ENCODE measurements around the gene PIN1. TPM values are rescaled to one million over a fixed set of nuclear protein-coding genes. Genes with fewer than 3 reads are reported as not detected.

The PIN1 gene
- total and polyA plus RNA-seq, 12 donors, result 28.5 to 177 (median 114) TPM

GRCh38 chr19:9871626-9872338, 36.7 kb downstream of the PIN1 start:
- no peak for DNase-seq
- no peak overlapping the region for H3K4me3 ChIP-seq
- intact Hi-C loops (cut with DNase I), result no loop called here

DNA sequence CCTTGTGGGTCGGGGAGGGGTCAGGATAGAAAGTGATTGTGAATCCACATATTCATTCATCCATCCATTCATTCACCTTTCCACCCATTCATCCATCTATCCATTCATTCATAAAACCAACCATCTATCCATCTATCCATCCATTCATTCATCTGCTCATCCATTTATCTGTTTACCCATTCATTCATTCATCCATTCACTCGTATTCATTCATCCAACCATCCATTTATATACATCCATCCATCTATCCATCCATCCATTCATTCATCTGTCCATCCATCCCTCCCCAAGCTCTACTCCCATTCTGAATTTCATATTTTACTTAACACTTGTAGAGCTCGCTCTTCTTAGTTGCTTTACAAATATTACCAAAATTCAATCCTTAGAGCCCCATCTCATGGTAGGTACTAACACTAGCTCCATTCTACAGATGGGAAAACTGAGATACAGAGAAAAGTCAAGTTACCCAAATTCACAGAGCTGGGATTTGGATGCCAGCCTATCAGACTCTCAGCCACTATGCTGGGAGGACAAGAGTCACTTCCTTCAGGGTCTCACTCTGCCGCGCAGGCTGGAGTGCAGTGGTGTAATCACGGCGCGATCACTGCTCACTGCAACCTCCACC, 37.6 kb downstream of the PIN1 start:
- no peak overlapping the region for H3K4me3 ChIP-seq
- intact Hi-C loops (cut with DNase I), result no loop called here
- DNase-seq, result no peak
- H3K9me3 ChIP-seq (replicated peaks in 1 of 3), result no peaks in the 10 kb centered on the region
- no peak overlapping the region for H3K27ac ChIP-seq
- WGBS, 4 donors, result 90 to 95% (median 92%) methylated on average over 8 of the region's 8 CpGs
- TF ChIP-seq, protein P1, sequence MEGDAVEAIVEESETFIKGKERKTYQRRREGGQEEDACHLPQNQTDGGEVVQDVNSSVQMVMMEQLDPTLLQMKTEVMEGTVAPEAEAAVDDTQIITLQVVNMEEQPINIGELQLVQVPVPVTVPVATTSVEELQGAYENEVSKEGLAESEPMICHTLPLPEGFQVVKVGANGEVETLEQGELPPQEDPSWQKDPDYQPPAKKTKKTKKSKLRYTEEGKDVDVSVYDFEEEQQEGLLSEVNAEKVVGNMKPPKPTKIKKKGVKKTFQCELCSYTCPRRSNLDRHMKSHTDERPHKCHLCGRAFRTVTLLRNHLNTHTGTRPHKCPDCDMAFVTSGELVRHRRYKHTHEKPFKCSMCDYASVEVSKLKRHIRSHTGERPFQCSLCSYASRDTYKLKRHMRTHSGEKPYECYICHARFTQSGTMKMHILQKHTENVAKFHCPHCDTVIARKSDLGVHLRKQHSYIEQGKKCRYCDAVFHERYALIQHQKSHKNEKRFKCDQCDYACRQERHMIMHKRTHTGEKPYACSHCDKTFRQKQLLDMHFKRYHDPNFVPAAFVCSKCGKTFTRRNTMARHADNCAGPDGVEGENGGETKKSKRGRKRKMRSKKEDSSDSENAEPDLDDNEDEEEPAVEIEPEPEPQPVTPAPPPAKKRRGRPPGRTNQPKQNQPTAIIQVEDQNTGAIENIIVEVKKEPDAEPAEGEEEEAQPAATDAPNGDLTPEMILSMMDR (IDR thresholded peaks at IDR 0.05), result no peak
- TF ChIP-seq POLR2A (IDR thresholded peaks at IDR 0.05), result no peak
- H3K4me1 ChIP-seq (replicated peaks in 1 of 2), result no peaks in the 10 kb centered on the region
- no peaks in the 10 kb centered on the region for H3K36me3 ChIP-seq (replicated peaks in 1 of 2)
- no peaks in the 10 kb centered on the region for H3K27me3 ChIP-seq

More at GRCh38 chr19:9871626-9872338, 36.7 kb downstream of the PIN1 start:
- no peak overlapping the region for H3K27ac ChIP-seq
- no peaks in the 10 kb centered on the region for H3K4me1 ChIP-seq (replicated peaks in 1 of 2)
- 76 to 82% (median 80%) methylated on average over 11 to 16 of the region's 16 CpGs for WGBS, 4 donors
- TF ChIP-seq, protein P1 (IDR thresholded peaks at IDR 0.05), result no peak
- TF ChIP-seq POLR2A (IDR thresholded peaks at IDR 0.05), result no peak
- H3K27me3 ChIP-seq, result no peaks in the 10 kb centered on the region
- no peaks in the 10 kb centered on the region for H3K9me3 ChIP-seq (replicated peaks in 1 of 3)
- no peaks in the 10 kb centered on the region for H3K36me3 ChIP-seq (replicated peaks in 1 of 2)

GRCh38 chr19:9875031-9875627, 40.0 kb downstream of the PIN1 start:
- intact Hi-C loops (cut with DNase I), result no loop called here
- no peaks in the 10 kb centered on the region for H3K4me1 ChIP-seq (replicated peaks in 1 of 2)
- no peak overlapping the region for H3K27ac ChIP-seq
- H3K27me3 ChIP-seq, result no peaks in the 10 kb centered on the region
- no peaks in the 10 kb centered on the region for H3K36me3 ChIP-seq (replicated peaks in 1 of 2)
- no peaks in the 10 kb centered on the region for H3K9me3 ChIP-seq (replicated peaks in 1 of 3)
- WGBS, 4 donors, result 69 to 71% (median 70%) methylated on average over 13 of the region's 13 CpGs
- DNase-seq, result no peak
- H3K4me3 ChIP-seq, result no peak overlapping the region
- TF ChIP-seq, protein P1 (IDR thresholded peaks at IDR 0.05), result no peak
- TF ChIP-seq POLR2A (IDR thresholded peaks at IDR 0.05), result no peak

GRCh38 chr19:9875796-9876195, 40.7 kb downstream of the PIN1 start:
- H3K4me3 ChIP-seq, result no peak overlapping the region
- no peaks in the 10 kb centered on the region for H3K4me1 ChIP-seq (replicated peaks in 1 of 2)
- TF ChIP-seq, protein P1 (IDR thresholded peaks at IDR 0.05), result no peak
- no peak for TF ChIP-seq POLR2A (IDR thresholded peaks at IDR 0.05)
- no peaks in the 10 kb centered on the region for H3K27me3 ChIP-seq
- DNase-seq, result no peak
- no peaks in the 10 kb centered on the region for H3K36me3 ChIP-seq (replicated peaks in 1 of 2)
- no peak overlapping the region for H3K27ac ChIP-seq
- intact Hi-C loops (cut with DNase I), result no loop called here
- 66 to 89% (median 71%) methylated on average over 5 of the region's 5 CpGs for WGBS, 4 donors
- H3K9me3 ChIP-seq (replicated peaks in 1 of 3), result no peaks in the 10 kb centered on the region
